Measurements from ENCODE around the gene INTS6L.

INTS6L gene

DNA sequence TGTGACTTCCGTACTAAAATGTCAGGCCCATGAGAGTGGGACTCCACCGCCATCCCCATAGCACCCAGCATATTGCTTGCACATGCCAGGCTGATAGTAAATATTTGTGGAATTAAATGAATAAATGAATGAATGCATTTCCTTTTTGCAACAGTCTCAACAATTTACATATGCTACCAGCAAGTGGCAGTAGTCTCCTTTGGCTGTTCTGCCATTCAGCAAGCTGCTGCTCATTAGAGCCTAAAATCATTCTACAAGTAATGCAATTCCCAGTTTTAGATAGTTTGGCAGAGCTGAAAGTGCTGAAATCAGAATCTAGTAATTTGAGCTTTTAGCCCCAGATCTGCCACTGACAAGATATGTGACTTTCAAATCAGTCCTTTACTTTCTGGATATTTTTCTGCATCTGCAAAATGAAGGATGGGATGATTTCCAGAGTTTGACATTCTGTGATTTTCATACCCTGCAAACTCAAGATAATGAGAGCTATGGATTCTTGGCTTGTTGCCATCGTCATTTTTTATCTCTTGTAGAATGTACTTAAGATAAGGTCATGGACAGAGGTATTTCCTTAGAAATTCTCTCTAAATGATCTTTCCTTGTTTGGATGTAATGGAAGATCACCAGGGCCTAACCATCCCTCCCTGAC, 35.7 kb upstream of the INTS6L start:
- no CpG with 5 or more reads among the region's 3 CpGs for WGBS (ENCODE audit: extremely low coverage, insufficient coverage, low lambda C conversion rate)

DNA sequence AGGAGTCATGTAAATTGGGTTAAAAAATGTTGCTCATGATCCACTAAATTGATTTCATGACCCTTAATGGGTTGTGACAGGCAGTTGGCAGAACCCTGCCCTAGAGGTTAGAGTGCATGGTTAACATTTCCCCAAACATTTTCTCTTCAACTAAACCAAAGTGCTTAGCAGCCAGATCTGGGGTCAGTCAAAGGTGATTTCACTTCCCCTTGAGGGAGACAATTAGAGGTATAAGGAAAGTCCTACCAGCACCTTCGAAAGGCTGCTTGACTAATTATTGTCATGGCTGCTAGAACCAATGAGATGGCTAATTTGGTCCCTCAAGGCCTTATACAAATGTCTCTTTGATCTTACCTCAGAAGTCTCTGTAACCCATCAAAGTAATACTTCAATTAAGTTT, 30.9 kb upstream of the INTS6L start:
- no CpG with 5 or more reads among the region's 1 CpG for WGBS (ENCODE audit: extremely low coverage, insufficient coverage, low lambda C conversion rate)

More for the DNA sequence above, 35.7 kb upstream of the INTS6L start:
- Histone ChIP-seq H3K4me1 (ENCODE audit: control insufficient read depth, low read depth, low read length) (no peaks in the 10 kb centered on the region), H2BK15ac (replicated peaks; ENCODE audit: low read depth) (no peak overlapping the region), H3K79me1 (ENCODE audit: low read length) (no peaks in the 10 kb centered on the region), H3K27me3 (ENCODE audit: insufficient read depth, low read length, poor library complexity) (no peaks in the 10 kb centered on the region), H2BK5ac (ENCODE audit: low read length) (no peak overlapping the region), H3K79me2 (ENCODE audit: control insufficient read depth, insufficient read depth, low read length) (no peaks in the 10 kb centered on the region), H3K4me3 (ENCODE audit: low read length) (no peak overlapping the region), H3K4me2 (ENCODE audit: low read length) (no peak overlapping the region), H4K5ac (ENCODE audit: low read length) (no peak overlapping the region), H2BK120ac (ENCODE audit: low read depth, low read length) (no peak overlapping the region), H2AK5ac (ENCODE audit: low read length) (no peak overlapping the region), H3K23ac (ENCODE audit: low read length) (no peak overlapping the region), H3K36me3 (ENCODE audit: control insufficient read depth, insufficient read depth, low read length) (no peaks in the 10 kb centered on the region), H3K56ac (ENCODE audit: low read length) (no peak overlapping the region), H3K9ac (ENCODE audit: low read length) (no peak overlapping the region), H4K8ac (ENCODE audit: low read depth, low read length) (no peak overlapping the region), H3K4ac (ENCODE audit: low read depth, low read length) (no peak overlapping the region), H3K27ac (ENCODE audit: low read depth, low read length) (no peak overlapping the region), H3K18ac (ENCODE audit: low read length) (no peak overlapping the region)
- DNase-seq = peak; percentile 26

GRCh38 chrX:135490979-135491514, 29.4 kb upstream of the INTS6L start:
- H3K36me3 ChIP-seq (ENCODE audit: control insufficient read depth, insufficient read depth, low read length) = no peaks in the 10 kb centered on the region
- no peak overlapping the region for H3K23ac ChIP-seq (ENCODE audit: low read length)
- no peak overlapping the region for H3K4ac ChIP-seq (ENCODE audit: low read depth, low read length)

More for the DNA sequence above, 30.9 kb upstream of the INTS6L start:
- H2BK5ac ChIP-seq (ENCODE audit: low read length) = no peak overlapping the region
- no peak overlapping the region for H4K5ac ChIP-seq (ENCODE audit: low read length)
- H3K79me1 ChIP-seq (ENCODE audit: low read length) = no peaks in the 10 kb centered on the region
- H3K27ac ChIP-seq (ENCODE audit: low read depth, low read length) = no peak overlapping the region
- no peak overlapping the region for H4K8ac ChIP-seq (ENCODE audit: low read depth, low read length)
- no peak overlapping the region for H3K4ac ChIP-seq (ENCODE audit: low read depth, low read length)
- H3K4me1 ChIP-seq (ENCODE audit: control insufficient read depth, low read depth, low read length) = no peaks in the 10 kb centered on the region
- no peak overlapping the region for H2BK15ac ChIP-seq (replicated peaks; ENCODE audit: low read depth)
- no peaks in the 10 kb centered on the region for H3K36me3 ChIP-seq (ENCODE audit: control insufficient read depth, insufficient read depth, low read length)
- no peak overlapping the region for H2AK5ac ChIP-seq (ENCODE audit: low read length)
- H3K79me2 ChIP-seq (ENCODE audit: control insufficient read depth, insufficient read depth, low read length) = no peaks in the 10 kb centered on the region
- H3K9ac ChIP-seq (ENCODE audit: low read length) = no peak overlapping the region
- H3K4me3 ChIP-seq (ENCODE audit: low read length) = no peak overlapping the region
- H3K27me3 ChIP-seq (ENCODE audit: insufficient read depth, low read length, poor library complexity) = no peaks in the 10 kb centered on the region
- H3K18ac ChIP-seq (ENCODE audit: low read length) = no peak overlapping the region
- no peak overlapping the region for H2BK120ac ChIP-seq (ENCODE audit: low read depth, low read length)
- no peak for DNase-seq
- H3K4me2 ChIP-seq (ENCODE audit: low read length) = no peak overlapping the region
- H3K56ac ChIP-seq (ENCODE audit: low read length) = no peak overlapping the region
- no peak overlapping the region for H3K23ac ChIP-seq (ENCODE audit: low read length)

GRCh38 chrX:135494453-135494852, 26.0 kb upstream of the INTS6L start:
- Histone ChIP-seq H2BK15ac (replicated peaks; ENCODE audit: low read depth) (no peak overlapping the region), H2BK5ac (ENCODE audit: low read length) (no peak overlapping the region), H3K4ac (ENCODE audit: low read depth, low read length) (no peak overlapping the region), H2AK5ac (ENCODE audit: low read length) (no peak overlapping the region), H3K79me1 (ENCODE audit: low read length) (no peaks in the 10 kb centered on the region), H3K79me2 (ENCODE audit: control insufficient read depth, insufficient read depth, low read length) (no peaks in the 10 kb centered on the region), H3K4me3 (ENCODE audit: low read length) (no peak overlapping the region), H4K5ac (ENCODE audit: low read length) (no peak overlapping the region), H3K18ac (ENCODE audit: low read length) (no peak overlapping the region), H3K4me1 (ENCODE audit: control insufficient read depth, low read depth, low read length) (no peaks in the 10 kb centered on the region), H3K56ac (ENCODE audit: low read length) (no peak overlapping the region), H3K27me3 (ENCODE audit: insufficient read depth, low read length, poor library complexity) (no peaks in the 10 kb centered on the region), H3K9ac (ENCODE audit: low read length) (no peak overlapping the region), H3K27ac (ENCODE audit: low read depth, low read length) (no peak overlapping the region), H3K23ac (ENCODE audit: low read length) (no peak overlapping the region), H4K8ac (ENCODE audit: low read depth, low read length) (no peak overlapping the region), H2BK120ac (ENCODE audit: low read depth, low read length) (no peak overlapping the region), H3K4me2 (ENCODE audit: low read length) (no peak overlapping the region), H3K36me3 (ENCODE audit: control insufficient read depth, insufficient read depth, low read length) (no peaks in the 10 kb centered on the region)
- WGBS (ENCODE audit: extremely low coverage, insufficient coverage, low lambda C conversion rate) = no CpG with 5 or more reads among the region's 6 CpGs
- DNase-seq = no peak

More at GRCh38 chrX:135490979-135491514, 29.4 kb upstream of the INTS6L start:
- Histone ChIP-seq H2BK120ac (ENCODE audit: low read depth, low read length) (no peak overlapping the region), H3K4me1 (ENCODE audit: control insufficient read depth, low read depth, low read length) (no peaks in the 10 kb centered on the region), H3K56ac (ENCODE audit: low read length) (no peak overlapping the region), H2AK5ac (ENCODE audit: low read length) (no peak overlapping the region), H2BK15ac (replicated peaks; ENCODE audit: low read depth) (no peak overlapping the region), H3K4me2 (ENCODE audit: low read length) (no peak overlapping the region), H3K18ac (ENCODE audit: low read length) (no peak overlapping the region), H4K8ac (ENCODE audit: low read depth, low read length) (no peak overlapping the region), H3K9ac (ENCODE audit: low read length) (no peak overlapping the region), H3K79me1 (ENCODE audit: low read length) (no peaks in the 10 kb centered on the region), H4K5ac (ENCODE audit: low read length) (no peak overlapping the region), H2BK5ac (ENCODE audit: low read length) (no peak overlapping the region), H3K27me3 (ENCODE audit: insufficient read depth, low read length, poor library complexity) (no peaks in the 10 kb centered on the region), H3K4me3 (ENCODE audit: low read length) (no peak overlapping the region), H3K79me2 (ENCODE audit: control insufficient read depth, insufficient read depth, low read length) (no peaks in the 10 kb centered on the region), H3K27ac (ENCODE audit: low read depth, low read length) (no peak overlapping the region)
- no peak for DNase-seq
- WGBS (ENCODE audit: extremely low coverage, insufficient coverage, low lambda C conversion rate) = no CpG with 5 or more reads among the region's 4 CpGs

- H3K4me1 ChIP-seq (ENCODE audit: control insufficient read depth, low read depth, low read length) = no peaks in the 10 kb centered on the region
- no peaks in the 10 kb centered on the region for H3K27me3 ChIP-seq (ENCODE audit: insufficient read depth, low read length, poor library complexity)
- no peak overlapping the region for H3K18ac ChIP-seq (ENCODE audit: low read length)
- no peak overlapping the region for H2BK120ac ChIP-seq (ENCODE audit: low read depth, low read length)
- H2AK5ac ChIP-seq (ENCODE audit: low read length) = no peak overlapping the region
- H3K9ac ChIP-seq (ENCODE audit: low read length) = no peak overlapping the region
- no peak overlapping the region for H2BK15ac ChIP-seq (replicated peaks; ENCODE audit: low read depth)
- H3K79me2 ChIP-seq (ENCODE audit: control insufficient read depth, insufficient read depth, low read length) = no peaks in the 10 kb centered on the region
- no peaks in the 10 kb centered on the region for H3K79me1 ChIP-seq (ENCODE audit: low read length)
- no CpG with 5 or more reads among the region's 5 CpGs for WGBS (ENCODE audit: extremely low coverage, insufficient coverage, low lambda C conversion rate)
- no peak for DNase-seq
- no peak overlapping the region for H3K4me2 ChIP-seq (ENCODE audit: low read length)
- no peak overlapping the region for H4K5ac ChIP-seq (ENCODE audit: low read length)
- no peak overlapping the region for H2BK5ac ChIP-seq (ENCODE audit: low read length)
- no peak overlapping the region for H3K23ac ChIP-seq (ENCODE audit: low read length)
- H3K56ac ChIP-seq (ENCODE audit: low read length) = no peak overlapping the region
- H3K36me3 ChIP-seq (ENCODE audit: control insufficient read depth, insufficient read depth, low read length) = no peaks in the 10 kb centered on the region
- H3K27ac ChIP-seq (ENCODE audit: low read depth, low read length) = no peak overlapping the region
- H3K4ac ChIP-seq (ENCODE audit: low read depth, low read length) = no peak overlapping the region
- no peak overlapping the region for H3K4me3 ChIP-seq (ENCODE audit: low read length)
- no peak overlapping the region for H4K8ac ChIP-seq (ENCODE audit: low read depth, low read length)
These were observed 22.7 kb upstream of the INTS6L start for GRCh38 chrX:135497736-135498135.

- H4K5ac ChIP-seq (ENCODE audit: low read length) = no peak overlapping the region
- DNase-seq = no peak
- H2BK15ac ChIP-seq (replicated peaks; ENCODE audit: low read depth) = no peak overlapping the region
- no peak overlapping the region for H3K4ac ChIP-seq (ENCODE audit: low read depth, low read length)
- H3K4me2 ChIP-seq (ENCODE audit: low read length) = no peak overlapping the region
- WGBS (ENCODE audit: extremely low coverage, insufficient coverage, low lambda C conversion rate) = no CpG with 5 or more reads among the region's 2 CpGs
- no peaks in the 10 kb centered on the region for H3K4me1 ChIP-seq (ENCODE audit: control insufficient read depth, low read depth, low read length)
- H3K23ac ChIP-seq (ENCODE audit: low read length) = no peak overlapping the region
- H3K4me3 ChIP-seq (ENCODE audit: low read length) = no peak overlapping the region
- no peaks in the 10 kb centered on the region for H3K79me2 ChIP-seq (ENCODE audit: control insufficient read depth, insufficient read depth, low read length)
- no peak overlapping the region for H2AK5ac ChIP-seq (ENCODE audit: low read length)
- H3K9ac ChIP-seq (ENCODE audit: low read length) = no peak overlapping the region
- H3K79me1 ChIP-seq (ENCODE audit: low read length) = no peaks in the 10 kb centered on the region
- no peak overlapping the region for H2BK5ac ChIP-seq (ENCODE audit: low read length)
- no peaks in the 10 kb centered on the region for H3K36me3 ChIP-seq (ENCODE audit: control insufficient read depth, insufficient read depth, low read length)
- H3K27ac ChIP-seq (ENCODE audit: low read depth, low read length) = no peak overlapping the region
- H2BK120ac ChIP-seq (ENCODE audit: low read depth, low read length) = no peak overlapping the region
- no peaks in the 10 kb centered on the region for H3K27me3 ChIP-seq (ENCODE audit: insufficient read depth, low read length, poor library complexity)
- H4K8ac ChIP-seq (ENCODE audit: low read depth, low read length) = no peak overlapping the region
- no peak overlapping the region for H3K56ac ChIP-seq (ENCODE audit: low read length)
- H3K18ac ChIP-seq (ENCODE audit: low read length) = no peak overlapping the region
These were observed 22.2 kb upstream of the INTS6L start for GRCh38 chrX:135498236-135498635.
